DMS53 treated with DMSO at 0.1 percent for 48 hours (cell line): ENCODE results near the gene CHRNA9.
"Not testable (repeated sequence)": the region's sequence is repeated elsewhere in the genome, so short reads cannot be mapped to it uniquely, and the experiment has no call there.

Experiments used
- DNase-seq: peaks from one replicate; lab custom pipeline; 2025; ENCODE audit not compliant: unreplicated experiment; lab: John Stamatoyannopoulos, UW

Gene CHRNA9

GRCh38 chr4:40378619-40379018 lies 43.5 kb downstream of the CHRNA9 start:
- no peak for DNase-seq

GRCh38 chr4:40379248-40379647 lies 44.1 kb downstream of the CHRNA9 start:
- DNase-seq = no peak

- DNase-seq = no peak
These were observed 45.5 kb downstream of the CHRNA9 start for GRCh38 chr4:40380647-40381046.

GRCh38 chr4:40388239-40388638 lies 53.1 kb downstream of the CHRNA9 start:
- no peak for DNase-seq

- DNase-seq = no peak
These were observed 54.9 kb downstream of the CHRNA9 start for GRCh38 chr4:40389986-40390385.

GRCh38 chr4:40392241-40392640 lies 57.1 kb downstream of the CHRNA9 start:
- DNase-seq = not testable (repeated sequence)

GRCh38 chr4:40394236-40394635 lies 59.1 kb downstream of the CHRNA9 start:
- no peak for DNase-seq

- DNase-seq = peak; percentile 65
These were observed 60.2 kb downstream of the CHRNA9 start for GRCh38 chr4:40395166-40395900.

- peak; percentile 95 for DNase-seq
These were observed 61.0 kb downstream of the CHRNA9 start for GRCh38 chr4:40395908-40396793.

GRCh38 chr4:40399578-40399977 lies 64.4 kb downstream of the CHRNA9 start:
- no peak for DNase-seq

GRCh38 chr4:40401096-40401495 lies 66.0 kb downstream of the CHRNA9 start:
- no peak for DNase-seq

GRCh38 chr4:40401631-40402030 lies 66.5 kb downstream of the CHRNA9 start:
- no peak for DNase-seq

- no peak for DNase-seq
These were observed 67.4 kb downstream of the CHRNA9 start for GRCh38 chr4:40402556-40402955.

- DNase-seq = no peak
These were observed 67.9 kb downstream of the CHRNA9 start for GRCh38 chr4:40403081-40403480.
